Loucy (cell line): Measurements from ENCODE around the gene MACROD2.

ENCODE experiments used
- H2AFZ ChIP-seq: fragments of 200-600 bp; sonication (generic); 2 replicates; pipeline ENCODE4 v1.6.0; 2016; ENCODE audit warnings: antibody characterized with exemption, mild to moderate bottlenecking, low read length, moderate library complexity
- H3F3A ChIP-seq: fragments of 200-600 bp; 2 replicates; pipeline ENCODE4 v1.6.0; 2016; ENCODE audit warnings: antibody characterized with exemption, low read depth, mild to moderate bottlenecking
- H3K27me3 ChIP-seq: fragments of 200-600 bp; sonication (generic); 2 replicates; pipeline ENCODE4 v1.6.1; 2014; ENCODE audit warnings: low read length, mild to moderate bottlenecking; ENCODE audit not compliant: insufficient read depth, poor library complexity, severe bottlenecking
- H3K36me3 ChIP-seq: fragments of 200-600 bp; sonication (generic); 2 replicates; pipeline ENCODE4 v1.6.1; 2016; ENCODE audit warnings: low read length; ENCODE audit not compliant: insufficient read depth
- H3K4me1 ChIP-seq: fragments of 200-600 bp; sonication (generic); 2 replicates; pipeline ENCODE4 v1.5.1; 2014; ENCODE audit warnings: low read length, mild to moderate bottlenecking; ENCODE audit not compliant: insufficient read depth, poor library complexity, severe bottlenecking
- H3K4me2 ChIP-seq: fragments of 200-600 bp; sonication (generic); 2 replicates; pipeline ENCODE4 v1.6.0; 2014; ENCODE audit warnings: antibody characterized with exemption, low read length, low read depth, mild to moderate bottlenecking; ENCODE audit not compliant: poor library complexity, severe bottlenecking
- H3K4me3 ChIP-seq: fragments of 200-600 bp; sonication (generic); 2 replicates; pipeline ENCODE4 v1.5.1; 2014; ENCODE audit warnings: low read length, mild to moderate bottlenecking, mixed read lengths; ENCODE audit not compliant: poor library complexity, severe bottlenecking
- H3K79me2 ChIP-seq: fragments of 200-600 bp; sonication (generic); 2 replicates; pipeline ENCODE4 v1.6.1; 2014; ENCODE audit warnings: low read length; ENCODE audit not compliant: insufficient read depth
- H3K9ac ChIP-seq: fragments of 200-600 bp; sonication (generic); 2 replicates; pipeline ENCODE4 v1.6.0; 2014; ENCODE audit warnings: mild to moderate bottlenecking, low read depth, low read length, moderate library complexity; ENCODE audit not compliant: poor library complexity, severe bottlenecking
- H3K9me2 ChIP-seq: fragments of 200-600 bp; sonication (generic); replicated peaks from 2 replicates; pipeline ENCODE4 v1.6.1; 2016; ENCODE audit warnings: low read depth, low read length, mixed read lengths
- H3K9me3 ChIP-seq: fragments of 200-600 bp; sonication (generic); 2 replicates; pipeline ENCODE4 v1.6.1; 2014; ENCODE audit warnings: mild to moderate bottlenecking, antibody characterized with exemption, low read length, low read depth; ENCODE audit not compliant: insufficient read depth
- H4K20me1 ChIP-seq: fragments of 200-600 bp; sonication (generic); 2 replicates; pipeline ENCODE4 v1.6.0; 2014; ENCODE audit warnings: antibody characterized with exemption, low read length, mild to moderate bottlenecking; ENCODE audit not compliant: insufficient read depth, poor library complexity, severe bottlenecking
- EZH2phosphoT487 ChIP-seq: fragments of 200-600 bp; IDR thresholded peaks from 2 replicates; pipeline ENCODE4 v1.6.1; 2018; ENCODE audit warnings: antibody characterized with exemption, mild to moderate bottlenecking, moderate library complexity, borderline replicate concordance
- TF ChIP-seq, protein P1 (sequence below): fragments of 200-600 bp; sonication (generic); conservative IDR thresholded peaks from 2 replicates; pipeline ENCODE4 v1.5.1; 2014; ENCODE audit warnings: mild to moderate bottlenecking, antibody characterized with exemption, low read length

MACROD2 gene

DNA sequence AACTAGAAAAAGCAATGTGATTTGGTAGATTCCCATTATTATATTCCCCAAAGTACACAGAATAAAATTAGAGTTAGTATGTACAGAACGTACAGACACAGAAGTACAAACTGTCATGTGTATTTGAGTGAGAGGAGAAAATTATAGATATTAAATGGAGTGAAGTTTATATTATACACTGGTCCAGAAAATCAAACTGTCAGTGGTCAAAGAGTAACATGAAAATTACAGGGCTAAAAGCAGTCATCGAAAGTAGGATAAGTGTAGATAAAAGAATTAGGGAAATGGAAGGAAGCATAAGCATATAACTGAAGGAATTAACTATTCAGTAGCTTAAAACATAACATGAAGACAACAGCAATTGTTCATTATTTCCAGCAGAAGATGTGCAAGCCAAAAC, 35.2 kb upstream of the MACROD2 start:
- Histone ChIP-seq H3K9ac (no peak overlapping the region), H3K27me3 (no peaks in the 10 kb centered on the region), H3K4me1 (no peaks in the 10 kb centered on the region), H3K4me3 (no peak overlapping the region), H3K36me3 (no peaks in the 10 kb centered on the region), H3F3A (no peaks in the 10 kb centered on the region), H2AFZ (no peak overlapping the region), H3K9me2 (no peaks in the 10 kb centered on the region), H4K20me1 (no peaks in the 10 kb centered on the region), H3K4me2 (no peak overlapping the region), H3K9me3 (no peaks in the 10 kb centered on the region), H3K79me2 (no peaks in the 10 kb centered on the region)
- no peak for TF ChIP-seq EZH2phosphoT487
- TF ChIP-seq, protein P1, sequence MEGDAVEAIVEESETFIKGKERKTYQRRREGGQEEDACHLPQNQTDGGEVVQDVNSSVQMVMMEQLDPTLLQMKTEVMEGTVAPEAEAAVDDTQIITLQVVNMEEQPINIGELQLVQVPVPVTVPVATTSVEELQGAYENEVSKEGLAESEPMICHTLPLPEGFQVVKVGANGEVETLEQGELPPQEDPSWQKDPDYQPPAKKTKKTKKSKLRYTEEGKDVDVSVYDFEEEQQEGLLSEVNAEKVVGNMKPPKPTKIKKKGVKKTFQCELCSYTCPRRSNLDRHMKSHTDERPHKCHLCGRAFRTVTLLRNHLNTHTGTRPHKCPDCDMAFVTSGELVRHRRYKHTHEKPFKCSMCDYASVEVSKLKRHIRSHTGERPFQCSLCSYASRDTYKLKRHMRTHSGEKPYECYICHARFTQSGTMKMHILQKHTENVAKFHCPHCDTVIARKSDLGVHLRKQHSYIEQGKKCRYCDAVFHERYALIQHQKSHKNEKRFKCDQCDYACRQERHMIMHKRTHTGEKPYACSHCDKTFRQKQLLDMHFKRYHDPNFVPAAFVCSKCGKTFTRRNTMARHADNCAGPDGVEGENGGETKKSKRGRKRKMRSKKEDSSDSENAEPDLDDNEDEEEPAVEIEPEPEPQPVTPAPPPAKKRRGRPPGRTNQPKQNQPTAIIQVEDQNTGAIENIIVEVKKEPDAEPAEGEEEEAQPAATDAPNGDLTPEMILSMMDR: no peak

DNA sequence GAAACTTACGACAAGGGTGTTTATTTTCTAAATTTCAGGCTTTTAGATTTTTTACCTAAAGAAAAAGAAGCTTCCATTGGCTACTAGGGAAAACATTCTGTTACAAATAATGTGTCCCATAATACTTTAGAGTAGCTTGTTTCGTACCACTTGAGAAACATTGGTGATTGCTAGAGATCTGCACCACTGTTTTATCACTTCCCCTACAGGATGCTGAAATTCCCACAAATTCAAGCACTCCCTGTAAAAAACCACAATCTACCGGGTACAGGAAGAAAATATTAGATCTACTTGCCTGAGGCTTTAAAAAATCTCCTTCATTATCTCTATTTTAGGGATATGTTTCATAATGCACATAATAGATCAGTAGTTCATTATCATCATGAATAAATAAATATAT, 34.8 kb upstream of the MACROD2 start:
- no peaks in the 10 kb centered on the region for H3K9me2 ChIP-seq
- H3K9ac ChIP-seq: no peak overlapping the region
- no peaks in the 10 kb centered on the region for H3K27me3 ChIP-seq
- H3F3A ChIP-seq: no peaks in the 10 kb centered on the region
- no peak overlapping the region for H3K4me3 ChIP-seq
- H3K4me1 ChIP-seq: no peaks in the 10 kb centered on the region
- H4K20me1 ChIP-seq: no peaks in the 10 kb centered on the region
- H3K9me3 ChIP-seq: no peaks in the 10 kb centered on the region
- TF ChIP-seq, protein P1: no peak
- no peak for TF ChIP-seq EZH2phosphoT487
- H2AFZ ChIP-seq: no peak overlapping the region
- H3K4me2 ChIP-seq: no peak overlapping the region
- no peaks in the 10 kb centered on the region for H3K36me3 ChIP-seq
- no peaks in the 10 kb centered on the region for H3K79me2 ChIP-seq

DNA sequence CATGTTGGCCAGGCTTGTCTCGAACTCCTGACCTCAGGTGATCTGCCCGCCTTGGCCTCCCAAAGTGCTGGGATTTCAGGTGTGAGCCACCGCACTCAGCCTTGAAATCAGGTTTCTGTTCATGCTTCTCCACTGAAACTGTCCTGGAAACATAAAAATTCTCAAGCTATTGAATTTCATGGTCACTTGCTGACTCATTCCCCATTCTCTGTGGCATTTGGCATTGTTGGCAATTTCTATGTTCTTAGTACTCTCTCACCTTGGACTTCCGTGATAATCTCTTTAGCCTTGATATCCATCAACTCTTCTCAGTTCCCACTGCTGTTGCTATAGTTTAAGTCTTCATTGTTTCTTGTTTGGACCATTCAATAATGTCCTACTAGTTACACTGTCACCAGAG, 11.1 kb upstream of the MACROD2 start:
- H2AFZ ChIP-seq: no peak overlapping the region
- H3K4me3 ChIP-seq: no peak overlapping the region
- H3K4me2 ChIP-seq: no peak overlapping the region

More for the DNA sequence above, 11.1 kb upstream of the MACROD2 start:
- Histone ChIP-seq H3K4me1 (no peaks in the 10 kb centered on the region), H3K9ac (no peak overlapping the region), H3K36me3 (no peaks in the 10 kb centered on the region), H3K79me2 (no peaks in the 10 kb centered on the region), H3F3A (no peaks in the 10 kb centered on the region), H3K27me3 (no peaks in the 10 kb centered on the region), H4K20me1 (no peaks in the 10 kb centered on the region), H3K9me3 (no peaks in the 10 kb centered on the region), H3K9me2 (no peaks in the 10 kb centered on the region)
- TF ChIP-seq EZH2phosphoT487: no peak
- TF ChIP-seq, protein P1: no peak
